ENCODE data around the gene RBM28.

- no peak for TF ChIP-seq CTCF (IDR thresholded peaks at IDR 0.05)
- no peak for TF ChIP-seq POLR2A (IDR thresholded peaks at IDR 0.05)
These were observed 44.5 kb downstream of the RBM28 start for GRCh38 chr7:128299109-128299607.
